A673 (cell line): Measurements from ENCODE around the gene ASB18. TPM values are rescaled to one million over a fixed set of nuclear protein-coding genes. Genes with fewer than 3 reads are reported as not detected.

Source experiments
- BruUV-seq: library from RNA; stranded (reverse); fragments of 400-500 nt; replicated peaks from 2 replicates; lab custom pipeline; 2021; lab: Mats Ljungman, UMichigan
- CTCF ChIA-PET: fragments of 300-600 bp; sonication (Branson Sonifier 250); formaldehyde crosslinking; loops from one replicate; lab custom pipeline; 2022; ENCODE audit warnings: antibody characterized with exemption; lab: Charles Lee
- POLR2A ChIA-PET: fragments of 300-600 bp; sonication (Branson Sonifier 250); formaldehyde crosslinking; loops from one replicate; lab custom pipeline; 2022; ENCODE audit warnings: antibody characterized with exemption; ENCODE audit not compliant: low non-redundant PET; lab: Charles Lee
- DNase-seq: peaks from one replicate; pipeline ENCODE4 v3.0.0-alpha.2; 2015; ENCODE audit warnings: low spot score
- H3K27ac ChIP-seq: fragments of 200-600 bp; sonication (generic); 2 replicates; pipeline ENCODE4 v1.5.1; 2016; ENCODE audit warnings: mixed run types, low read depth, mild to moderate bottlenecking, mixed read lengths, antibody characterized with exemption, low read length; ENCODE audit not compliant: poor library complexity, severe bottlenecking
- H3K27me3 ChIP-seq: fragments of 200-600 bp; sonication (generic); replicated peaks from 2 replicates; pipeline ENCODE4 v1.6.1; 2017; ENCODE audit warnings: mixed run types, low read depth, mild to moderate bottlenecking, mixed read lengths, antibody characterized with exemption, low read length; ENCODE audit not compliant: insufficient read depth, poor library complexity
- H3K36me3 ChIP-seq: fragments of 200-600 bp; sonication (generic); 2 replicates; pipeline ENCODE4 v1.6.1; 2016; ENCODE audit warnings: mixed run types, mild to moderate bottlenecking, mixed read lengths, antibody characterized with exemption, low read length; ENCODE audit not compliant: insufficient read depth, poor library complexity, severe bottlenecking
- H3K4me1 ChIP-seq: fragments of 200-600 bp; sonication (generic); 2 replicates; pipeline ENCODE4 v1.6.1; 2017; ENCODE audit warnings: mixed run types, mild to moderate bottlenecking, mixed read lengths, antibody characterized with exemption, low read length; ENCODE audit not compliant: insufficient read depth, poor library complexity, severe bottlenecking
- H3K4me3 ChIP-seq: fragments of 200-600 bp; sonication (generic); 2 replicates; pipeline ENCODE4 v1.5.1; 2016; ENCODE audit warnings: low read depth, mixed run types, mild to moderate bottlenecking, mixed read lengths, low read length; ENCODE audit not compliant: poor library complexity, severe bottlenecking
- H3K9me3 ChIP-seq: fragments of 200-600 bp; sonication (generic); 2 replicates; pipeline ENCODE4 v1.6.1; 2016; ENCODE audit warnings: mixed run types, low read depth, mild to moderate bottlenecking, mixed read lengths, antibody characterized with exemption, low read length; ENCODE audit not compliant: poor library complexity, severe bottlenecking
- EZH2 ChIP-seq: fragments of 200-600 bp; sonication (generic); IDR thresholded peaks from 2 replicates; pipeline ENCODE4 v1.6.1; 2017; ENCODE audit warnings: borderline replicate concordance, low read depth, mild to moderate bottlenecking, mixed read lengths, antibody characterized with exemption, low read length; ENCODE audit not compliant: poor library complexity, severe bottlenecking
- intact Hi-C: fragments of 100-400 bp; cut with micrococcal nuclease; formaldehyde crosslinking; loops from one replicate; pipeline ENCODE4 v1.10.0; 2022; ENCODE audit not compliant: unreplicated experiment
- total RNA-seq: library from RNA; stranded (reverse); gene quantifications from 2 replicates; pipeline ENCODE4 v1.2.3, GENCODE V29; 2021
- TF ChIP-seq, protein P1 (sequence below): fragments of 300-800, 200-600 bp; sonication (generic); conservative IDR thresholded peaks from 2 replicates; pipeline ENCODE4 v1.5.1; 2017; ENCODE audit warnings: low read depth, mild to moderate bottlenecking, antibody characterized with exemption, low read length, moderate library complexity, mixed read lengths

The ASB18 gene
- total RNA-seq, 1 experiment from 2014 or later = not detected

DNA sequence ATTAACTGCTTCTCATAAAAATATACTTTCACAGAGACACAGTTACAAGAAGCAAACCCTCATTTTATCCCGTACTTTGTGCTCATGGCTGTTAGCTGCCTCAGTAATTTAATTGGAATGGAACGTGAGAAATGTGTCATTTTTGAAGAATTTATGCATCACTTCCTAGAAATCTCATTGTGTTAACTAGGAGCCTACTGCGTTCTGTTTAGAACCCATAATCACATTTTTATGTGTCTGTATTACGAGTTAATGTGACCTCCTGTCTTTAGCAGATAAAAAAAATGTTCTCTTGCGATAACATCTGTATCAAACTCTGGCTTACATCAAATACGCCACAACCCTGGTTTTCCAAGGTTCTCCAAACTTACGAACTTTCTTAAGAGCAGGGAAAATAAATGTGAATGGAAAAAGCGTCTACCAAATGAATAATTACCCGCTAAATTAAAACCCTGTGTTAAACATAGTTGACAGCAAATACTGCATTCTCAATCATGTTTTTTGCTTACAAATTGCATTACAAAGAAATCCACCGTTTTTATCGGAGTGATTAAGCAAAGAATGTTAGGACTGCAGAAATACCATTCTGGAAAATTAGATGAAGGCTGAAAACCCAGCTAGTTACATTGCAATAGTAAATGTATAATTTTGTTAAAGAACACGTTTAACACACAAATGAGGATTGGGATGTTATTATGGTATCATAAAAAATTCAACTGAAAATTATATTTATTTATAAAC is 84.0 kb downstream of the ASB18 start:
- peak overlapping the region; percentile 39 for H3K4me3 ChIP-seq
- no peak overlapping the region for H3K27ac ChIP-seq
- intact Hi-C loops = loop anchor here (10.0 kb wide), 1 partner anchor 885 kb away; no protein-coding TSS in a partner anchor
- TF ChIP-seq EZH2 = no peak
- TF ChIP-seq, protein P1, sequence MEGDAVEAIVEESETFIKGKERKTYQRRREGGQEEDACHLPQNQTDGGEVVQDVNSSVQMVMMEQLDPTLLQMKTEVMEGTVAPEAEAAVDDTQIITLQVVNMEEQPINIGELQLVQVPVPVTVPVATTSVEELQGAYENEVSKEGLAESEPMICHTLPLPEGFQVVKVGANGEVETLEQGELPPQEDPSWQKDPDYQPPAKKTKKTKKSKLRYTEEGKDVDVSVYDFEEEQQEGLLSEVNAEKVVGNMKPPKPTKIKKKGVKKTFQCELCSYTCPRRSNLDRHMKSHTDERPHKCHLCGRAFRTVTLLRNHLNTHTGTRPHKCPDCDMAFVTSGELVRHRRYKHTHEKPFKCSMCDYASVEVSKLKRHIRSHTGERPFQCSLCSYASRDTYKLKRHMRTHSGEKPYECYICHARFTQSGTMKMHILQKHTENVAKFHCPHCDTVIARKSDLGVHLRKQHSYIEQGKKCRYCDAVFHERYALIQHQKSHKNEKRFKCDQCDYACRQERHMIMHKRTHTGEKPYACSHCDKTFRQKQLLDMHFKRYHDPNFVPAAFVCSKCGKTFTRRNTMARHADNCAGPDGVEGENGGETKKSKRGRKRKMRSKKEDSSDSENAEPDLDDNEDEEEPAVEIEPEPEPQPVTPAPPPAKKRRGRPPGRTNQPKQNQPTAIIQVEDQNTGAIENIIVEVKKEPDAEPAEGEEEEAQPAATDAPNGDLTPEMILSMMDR = no peak
- H3K27me3 ChIP-seq = peaks cover 51% of the 10 kb centered on the region
- POLR2A ChIA-PET = no interaction called here
- CTCF ChIA-PET = interaction anchor here (0.6 to 2.0 kb wide), 10 partner anchors 13 to 434 kb away, joined by 3 to 26 read pairs (median 4); no protein-coding TSS in a partner anchor
- no peaks in the 10 kb centered on the region for H3K36me3 ChIP-seq
- DNase-seq = peak; percentile 80
- BruUV-seq = no TSS peak
- H3K9me3 ChIP-seq = no peaks in the 10 kb centered on the region
- peaks cover 24% of the 10 kb centered on the region for H3K4me1 ChIP-seq

DNA sequence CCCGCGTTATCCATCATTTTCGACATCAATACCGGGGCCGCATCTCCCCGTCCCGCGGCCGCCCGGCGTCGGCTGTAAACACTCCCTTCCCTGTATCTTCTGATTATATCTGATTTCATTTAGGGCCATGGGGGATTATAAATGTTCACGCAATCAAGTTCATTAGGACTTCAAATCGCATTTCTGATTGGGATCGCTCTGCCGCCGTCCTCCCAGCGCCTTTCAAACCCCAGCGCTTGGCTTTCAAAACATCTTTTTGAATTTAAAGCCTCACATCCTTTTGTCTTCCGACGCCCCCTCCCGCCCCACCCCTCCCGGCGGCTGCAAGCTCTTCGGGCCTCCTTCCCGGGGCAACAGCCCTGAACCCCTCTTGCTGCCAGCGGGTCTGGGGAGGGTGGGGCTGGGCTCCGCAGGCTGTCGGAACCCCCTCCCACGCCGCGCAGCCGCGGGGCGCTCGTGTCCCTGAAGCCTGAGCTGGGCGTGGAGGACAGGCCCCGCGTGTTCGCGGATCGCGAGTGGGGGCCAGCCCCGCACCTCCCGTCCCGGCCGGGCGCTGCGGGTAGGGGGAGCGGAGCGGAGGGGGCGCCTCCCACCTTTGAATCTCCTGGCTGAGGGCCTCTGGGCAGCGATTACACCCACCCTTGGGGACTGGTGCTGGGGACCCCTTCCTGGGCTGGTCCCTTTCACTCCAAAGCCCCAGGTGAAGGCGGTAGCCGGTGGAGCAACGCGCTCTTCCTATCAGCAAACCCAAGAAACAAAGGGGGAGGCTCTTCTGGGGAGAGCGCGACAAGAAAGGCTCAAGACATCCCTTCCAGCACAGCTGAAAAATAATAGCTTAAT is 84.8 kb downstream of the ASB18 start:
- intact Hi-C loops = loop anchor here (5.0 to 10.0 kb wide), 4 partner anchors 92 to 885 kb away; no protein-coding TSS in a partner anchor
- peaks cover 53% of the 10 kb centered on the region for H3K27me3 ChIP-seq
- ChIA-PET CTCF (interaction anchor here (0.6 to 1.4 kb wide), 3 partner anchors 312 to 433 kb away, joined by 3 to 6 read pairs (median 5); no protein-coding TSS in a partner anchor), POLR2A (no interaction called here)
- peaks cover 24% of the 10 kb centered on the region for H3K4me1 ChIP-seq
- H3K27ac ChIP-seq = no peak overlapping the region
- peak overlapping the region; percentile 39 for H3K4me3 ChIP-seq
- peak; percentile 56 for DNase-seq
- BruUV-seq = no TSS peak
- H3K36me3 ChIP-seq = no peaks in the 10 kb centered on the region
- TF ChIP-seq EZH2 = peak; percentile 37
- TF ChIP-seq, protein P1 = no peak
- no peaks in the 10 kb centered on the region for H3K9me3 ChIP-seq

DNA sequence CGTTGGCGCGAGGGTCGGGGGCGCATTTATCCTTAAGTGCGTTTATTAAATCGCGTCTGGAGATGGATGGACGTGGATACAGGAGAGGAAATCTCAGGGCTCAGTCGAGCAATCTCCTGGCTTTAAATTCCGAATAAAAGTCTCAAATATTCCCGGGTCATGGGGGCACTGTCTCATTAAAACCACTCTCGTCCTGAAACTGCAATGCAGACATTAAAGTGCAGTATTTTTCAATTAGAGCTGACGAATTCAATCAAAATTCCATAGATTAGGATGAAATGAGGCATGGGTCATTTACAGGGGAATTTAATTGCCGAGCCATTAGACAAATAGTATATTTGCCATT is 85.3 kb downstream of the ASB18 start:
- CTCF ChIA-PET = interaction anchor here (0.6 to 2.0 kb wide), 7 partner anchors 88 to 1334 kb away, joined by 3 to 30 read pairs (median 5); no protein-coding TSS in a partner anchor
- BruUV-seq = no TSS peak
- TF ChIP-seq, protein P1 = no peak
- TF ChIP-seq EZH2 = peak; percentile 30
- Histone ChIP-seq H3K27me3 (peaks cover 56% of the 10 kb centered on the region), H3K4me1 (peaks cover 24% of the 10 kb centered on the region), H3K4me3 (peak overlapping the region; percentile 39), H3K9me3 (no peaks in the 10 kb centered on the region), H3K36me3 (no peaks in the 10 kb centered on the region), H3K27ac (no peak overlapping the region)
- intact Hi-C loops = loop anchor here (1.0 to 5.0 kb wide), 4 partner anchors 92 to 400 kb away; no protein-coding TSS in a partner anchor
- no peak for DNase-seq
- POLR2A ChIA-PET = no interaction called here
